BJ (cell line): ENCODE measurements around the gene DCP2. TPM values are rescaled to one million over a fixed set of nuclear protein-coding genes. Genes with fewer than 3 reads are reported as not detected.
A peak's percentile ranks its signal among the peaks of the same experiment; 100 is the strongest.
"Not testable (repeated sequence)": the region's sequence is repeated elsewhere in the genome, so short reads cannot be mapped to it uniquely, and the experiment has no call there.

ENCODE experiments used
- CTCF ChIA-PET: fragments of 350-600 bp; formaldehyde crosslinking; extraction: SDS; loops from one replicate; lab custom pipeline; 2021; ENCODE audit warnings: antibody characterized with exemption, inconsistent platforms; lab: Yijun Ruan, JAX
- POLR2A ChIA-PET: fragments of 300-600 bp; sonication (Branson Sonifier 250); formaldehyde crosslinking; extraction: SDS; loops from one replicate; lab custom pipeline; 2021; ENCODE audit warnings: antibody characterized with exemption; lab: Charles Lee
- DNase-seq: peaks from one replicate; pipeline ENCODE4 v3.0.0-alpha.2; 2011; ENCODE audit warnings: low read depth
- H3K27me3 ChIP-seq: 2 replicates; pipeline ENCODE4 v1.6.0; 2011; ENCODE audit warnings: low read length; ENCODE audit not compliant: control insufficient read depth, insufficient read depth
- H3K36me3 ChIP-seq: 2 replicates; pipeline ENCODE4 v1.5.1; 2011; ENCODE audit warnings: low read length; ENCODE audit not compliant: control insufficient read depth, insufficient read depth
- H3K4me3 ChIP-seq: 2 replicates; pipeline ENCODE4 v1.5.1; 2011; ENCODE audit warnings: low read depth, mild to moderate bottlenecking, control low read depth, low read length
- CTCF ChIP-seq: IDR thresholded peaks from 2 replicates; pipeline ENCODE4 v1.5.1; 2011; ENCODE audit warnings: low read depth, mild to moderate bottlenecking, control low read depth, inconsistent platforms, low read length, moderate library complexity; ENCODE audit not compliant: insufficient read depth
- polyA plus RNA-seq: library from polyadenylated mRNA; depleted of rRNA; stranded (reverse); fragments of >200 nt; gene quantifications from 2 replicates; pipeline ENCODE4 v1.2.3, GENCODE V29; 2011

DCP2 gene
- polyA plus RNA-seq, 1 experiment = 6.4 TPM

GRCh38 chr5:112958093-112959088 lies 18.2 kb upstream of the DCP2 start:
- Histone ChIP-seq H3K36me3 (no peaks in the 10 kb centered on the region), H3K4me3 (no peak overlapping the region), H3K27me3 (peaks cover 2% of the 10 kb centered on the region; the same call in 1 of the 2 replicates)
- peak; percentile 81 for DNase-seq
- no peak for TF ChIP-seq CTCF
- ChIA-PET CTCF (interaction anchor here (0.7 kb wide), 1 partner anchor 11 kb away, joined by 4 read pairs; no protein-coding TSS in a partner anchor), POLR2A (interaction anchor here (0.6 kb wide), 1 partner anchor 24 kb away, joined by 3 read pairs; no protein-coding TSS in a partner anchor)

GRCh38 chr5:112959872-112960271 lies 16.7 kb upstream of the DCP2 start:
- DNase-seq, H3K4me3 ChIP-seq, H3K36me3 ChIP-seq, H3K27me3 ChIP-seq, CTCF ChIA-PET, POLR2A ChIA-PET: not testable (repeated sequence)

GRCh38 chr5:112960315-112960714 lies 16.3 kb upstream of the DCP2 start:
- no peak for DNase-seq
- CTCF ChIA-PET = no interaction called here

GRCh38 chr5:112960863-112961504 lies 15.6 kb upstream of the DCP2 start:
- POLR2A ChIA-PET = interaction anchor here (0.6 kb wide), 1 partner anchor 203 kb away, joined by 3 read pairs; no protein-coding TSS in a partner anchor
- no peak for TF ChIP-seq CTCF
- no peak for DNase-seq
- no peaks in the 10 kb centered on the region for H3K36me3 ChIP-seq
- H3K27me3 ChIP-seq = no peaks in the 10 kb centered on the region; the same call in 1 of the 2 replicates
- CTCF ChIA-PET = no interaction called here
- no peak overlapping the region for H3K4me3 ChIP-seq

More at GRCh38 chr5:112960315-112960714, 16.3 kb upstream of the DCP2 start:
- Histone ChIP-seq H3K4me3 (no peak overlapping the region), H3K27me3 (no peaks in the 10 kb centered on the region), H3K36me3 (no peaks in the 10 kb centered on the region)
- TF ChIP-seq CTCF = no peak
- POLR2A ChIA-PET = no interaction called here

GRCh38 chr5:112963374-112963733 lies 13.2 kb upstream of the DCP2 start:
- H3K36me3 ChIP-seq, H3K27me3 ChIP-seq, DNase-seq, H3K4me3 ChIP-seq, POLR2A ChIA-PET: not testable (repeated sequence)
- CTCF ChIA-PET = interaction anchor here (0.6 to 1.5 kb wide), 4 partner anchors 13 to 643 kb away, joined by 3 to 7 read pairs (median 4); partner anchors contain the start of genes DCP2 and REEP5
